HepG2 (cell line): ENCODE measurements around the gene KDM8. TPM values are rescaled to one million over a fixed set of nuclear protein-coding genes. Genes with fewer than 3 reads are reported as not detected.

Experiments used
- ARID3A ChIP-seq: IDR thresholded peaks from 2 replicates; pipeline ENCODE4 v1.6.1; 2012; ENCODE audit warnings: low read depth, low read length, improper control_type of control experiment
- CTCF ChIP-seq: sonication (generic); formaldehyde crosslinking; IDR thresholded peaks from 2 replicates; pipeline ENCODE4 v1.5.0; 2020; ENCODE audit warnings: mild to moderate bottlenecking, missing genetic modification reagents, moderate library complexity
- ERF ChIP-seq: IDR thresholded peaks from 2 replicates; pipeline ENCODE4 v1.6.1; 2018; ENCODE audit warnings: missing biosample characterization, missing genetic modification reagents
- ETV5 ChIP-seq: IDR thresholded peaks from 2 replicates; pipeline ENCODE4 v1.6.1; 2018; ENCODE audit warnings: missing biosample characterization, missing genetic modification reagents, inconsistent platforms, borderline replicate concordance
- MXD3 ChIP-seq: IDR thresholded peaks from 2 replicates; pipeline ENCODE4 v1.6.1; 2016; ENCODE audit warnings: mild to moderate bottlenecking, missing biosample characterization, missing genetic modification reagents
- RAD21 ChIP-seq: fragments of 450-650 bp; formaldehyde crosslinking; IDR thresholded peaks from 2 replicates; pipeline ENCODE4 v1.5.0; 2020; ENCODE audit warnings: mild to moderate bottlenecking
- TBL1XR1 ChIP-seq: fragments of 150-350 bp; IDR thresholded peaks from 2 replicates; pipeline ENCODE4 v1.6.1; 2014; ENCODE audit warnings: borderline replicate concordance, low read length; ENCODE audit not compliant: partially characterized antibody
- TBX2 ChIP-seq: sonication (generic); formaldehyde crosslinking; IDR thresholded peaks from 2 replicates; pipeline ENCODE4 v1.5.0; 2020; ENCODE audit warnings: missing genetic modification reagents, mild to moderate bottlenecking, borderline replicate concordance
- THRA ChIP-seq: sonication (generic); formaldehyde crosslinking; IDR thresholded peaks from 2 replicates; pipeline ENCODE4 v1.4.0; 2020; ENCODE audit warnings: missing genetic modification reagents, borderline replicate concordance
- XRCC5 ChIP-seq: fragments of 200-400 bp; formaldehyde crosslinking; optimal IDR thresholded peaks from 2 replicates; pipeline ENCODE3; 2017; ENCODE audit warnings: mild to moderate bottlenecking, low read length
- ZNF253 ChIP-seq: sonication (generic); formaldehyde crosslinking; IDR thresholded peaks from 2 replicates; pipeline ENCODE4 v1.8.0; 2022; ENCODE audit warnings: mild to moderate bottlenecking, missing genetic modification reagents, borderline replicate concordance
- ZNF354B ChIP-seq: sonication (generic); formaldehyde crosslinking; IDR thresholded peaks from 2 replicates; pipeline ENCODE4 v1.8.0; 2022; ENCODE audit warnings: mild to moderate bottlenecking, missing genetic modification reagents
- ZNF407 ChIP-seq: sonication (generic); formaldehyde crosslinking; IDR thresholded peaks from one replicate; pipeline ENCODE4 v1.5.1; 2020; ENCODE audit warnings: mild to moderate bottlenecking, missing genetic modification reagents; ENCODE audit errors: not compliant biosample characterization
- polyA plus RNA-seq, 8 experiments: library from polyadenylated mRNA; depleted of rRNA in 3 of 8; stranded (reverse) in 7 of 8; unstranded in 1 of 8; fragments of >200 nt; fragmentation: Illumina TruSeq in 4 of 8; extraction: Trizol in 4 of 8; gene quantifications; 2 replicates each; pipeline versions ENCODE4 v1.2.1 to v1.2.3, GENCODE V29; 2011 to 2016; ENCODE audit warnings: low read depth in 4 of 8, missing spikeins in 1 of 8, mixed read lengths in 1 of 8; ENCODE audit not compliant: insufficient read depth in 1 of 8
- total RNA-seq, 5 experiments: library from RNA; depleted of rRNA; stranded (reverse); fragments of >200 nt; fragmentation: Illumina TruSeq; extraction: Trizol; gene quantifications; 2 replicates each; pipeline ENCODE4 v1.2.3, GENCODE V29; 2016; ENCODE audit warnings: low read depth in 1 of 5

KDM8 gene
- total and polyA plus RNA-seq, 2 of the 13 experiments (the other 11 are each of a cell fraction or from before 2014, with no cell fraction given): 3.3 to 8.6 TPM

GRCh38 chr16:27179500-27180072 is 23.7 kb upstream of the KDM8 start (continued):
- TF ChIP-seq ZNF407 (CRISPR knock-in tag) (peak; percentile 34), XRCC5 (peak; percentile 94), THRA (0 out of 2 replicates have a peak, but pooled peaks have one; percentile 29), ZNF354B (no peak), CTCF (CRISPR knock-in tag) (peak; percentile 98), ERF (CRISPR knock-in tag) (peak; percentile 68; the same call in 1 of the 2 replicates), ARID3A (peak; percentile 29; the same call in 1 of the 2 replicates), TBX2 (0 out of 2 replicates have a peak, but pooled peaks have one; percentile 35), RAD21 (CRISPR knock-in tag) (peak; percentile 85), ETV5 (CRISPR knock-in tag) (no peak), TBL1XR1 (peak; percentile 50), MXD3 (CRISPR knock-in tag) (0 out of 2 replicates have a peak, but pooled peaks have one; percentile 20), ZNF253 (CRISPR knock-in tag) (no peak)
